ENCODE results near the gene SCUBE1.

Gene SCUBE1

GRCh38 chr22:43225609-43226008, 117.6 kb downstream of the SCUBE1 start:
- TF ChIP-seq TEAD4 (IDR thresholded peaks at IDR 0.05) (no peak), CEBPB (IDR thresholded peaks at IDR 0.05) (no peak), EP300 (IDR thresholded peaks at IDR 0.05; ENCODE audit: borderline replicate concordance) (no peak), TCF12 (IDR thresholded peaks at IDR 0.05; ENCODE audit: low read depth) (no peak), NFIC (IDR thresholded peaks at IDR 0.05) (no peak), YY1 (IDR thresholded peaks at IDR 0.05; ENCODE audit: low read depth) (no peak), MAX (IDR thresholded peaks at IDR 0.05) (no peak), TAF1 (IDR thresholded peaks at IDR 0.05; ENCODE audit: low read depth) (no peak), REST (IDR thresholded peaks at IDR 0.05; ENCODE audit: low read depth) (no peak), USF1 (IDR thresholded peaks at IDR 0.05) (no peak), RAD21 (IDR thresholded peaks at IDR 0.05; ENCODE audit: low read depth) (no peak), EGR1 (IDR thresholded peaks at IDR 0.05) (no peak), ZBTB7A (IDR thresholded peaks at IDR 0.05; ENCODE audit: low read depth) (no peak), FOXM1 (IDR thresholded peaks at IDR 0.05; ENCODE audit: borderline replicate concordance, low read depth) (no peak), CREB1 (IDR thresholded peaks at IDR 0.05; ENCODE audit: low read depth) (no peak)

- TF ChIP-seq USF1 (IDR thresholded peaks at IDR 0.05): no peak
- no peak for TF ChIP-seq YY1 (IDR thresholded peaks at IDR 0.05; ENCODE audit: low read depth)
- TF ChIP-seq NFIC (IDR thresholded peaks at IDR 0.05): no peak
- no peak for TF ChIP-seq TEAD4 (IDR thresholded peaks at IDR 0.05)
- no peak for TF ChIP-seq ZBTB7A (IDR thresholded peaks at IDR 0.05; ENCODE audit: low read depth)
- no peak for TF ChIP-seq FOXM1 (IDR thresholded peaks at IDR 0.05; ENCODE audit: borderline replicate concordance, low read depth)
- TF ChIP-seq CEBPB (IDR thresholded peaks at IDR 0.05): no peak
- no peak for TF ChIP-seq RAD21 (IDR thresholded peaks at IDR 0.05; ENCODE audit: low read depth)
- TF ChIP-seq REST (IDR thresholded peaks at IDR 0.05; ENCODE audit: low read depth): no peak
- no peak for TF ChIP-seq TAF1 (IDR thresholded peaks at IDR 0.05; ENCODE audit: low read depth)
- no peak for TF ChIP-seq MAX (IDR thresholded peaks at IDR 0.05)
These were observed 120.2 kb downstream of the SCUBE1 start for GRCh38 chr22:43222987-43223386.

GRCh38 chr22:43222262-43222661, 120.9 kb downstream of the SCUBE1 start:
- TF ChIP-seq REST (IDR thresholded peaks at IDR 0.05; ENCODE audit: low read depth) (no peak), YY1 (IDR thresholded peaks at IDR 0.05; ENCODE audit: low read depth) (no peak), TEAD4 (IDR thresholded peaks at IDR 0.05) (no peak)

- TF ChIP-seq TCF12 (IDR thresholded peaks at IDR 0.05; ENCODE audit: low read depth) (no peak), FOXM1 (IDR thresholded peaks at IDR 0.05; ENCODE audit: borderline replicate concordance, low read depth) (no peak)
These were observed 122.4 kb downstream of the SCUBE1 start for GRCh38 chr22:43220625-43221380.

GRCh38 chr22:43218786-43219185, 124.4 kb downstream of the SCUBE1 start:
- TF ChIP-seq NFIC (IDR thresholded peaks at IDR 0.05) (no peak), EGR1 (IDR thresholded peaks at IDR 0.05) (no peak), ZBTB7A (IDR thresholded peaks at IDR 0.05; ENCODE audit: low read depth) (no peak), RAD21 (IDR thresholded peaks at IDR 0.05; ENCODE audit: low read depth) (no peak), EP300 (IDR thresholded peaks at IDR 0.05; ENCODE audit: borderline replicate concordance) (no peak)
